Measurements from ENCODE around the gene ATP13A1.

- TF ChIP-seq CTCF (IDR thresholded peaks at IDR 0.05; ENCODE audit: low read depth, low read length) (peak; percentile 19; the same call in 1 of the 2 replicates), EZH2phosphoT487 (IDR thresholded peaks at IDR 0.05; ENCODE audit: low read depth) (no peak)
These were observed at the start of gene ATP13A1 for GRCh38 chr19:19663256-19664120.
